Upper lobe of right lung (tissue), 1 donor: ENCODE data around the gene ZNF354C. TPM values are rescaled to one million over a fixed set of nuclear protein-coding genes. Genes with fewer than 3 reads are reported as not detected.
"Not testable (repeated sequence)": the region's sequence is repeated elsewhere in the genome, so short reads cannot be mapped to it uniquely, and the experiment has no call there.

Experiments used
- ATAC-seq: fragments of 200-7000 bp; cut with Tn5 transposase; one replicate; pipeline ENCODE4 v1.9.1; 2020; ENCODE audit warnings: mild to moderate bottlenecking, moderate library complexity
- DNase-seq: peaks from one replicate; pipeline ENCODE4 v3.0.0-alpha.2; 2020
- H3K27ac ChIP-seq: fragments of 200-600 bp; one replicate; pipeline ENCODE4 v1.8.0; 2022
- H3K27me3 ChIP-seq: fragments of 200-600 bp; one replicate; pipeline ENCODE4 v1.8.0; 2022; ENCODE audit warnings: mild to moderate bottlenecking
- H3K36me3 ChIP-seq: fragments of 200-600 bp; one replicate; pipeline ENCODE4 v1.8.0; 2022
- H3K4me1 ChIP-seq: fragments of 200-600 bp; one replicate; pipeline ENCODE4 v1.8.0; 2022
- H3K4me3 ChIP-seq: fragments of 200-600 bp; one replicate; pipeline ENCODE4 v1.8.0; 2022; ENCODE audit warnings: mild to moderate bottlenecking
- H3K9me3 ChIP-seq: fragments of 200-600 bp; one replicate; pipeline ENCODE4 v1.8.0; 2022
- intact Hi-C: fragments of 100-400 bp; cut with DNase I; formaldehyde crosslinking; loops from one replicate; pipeline ENCODE4 v1.11.0; 2022
- total RNA-seq: library from RNA; stranded (reverse); fragmentation: NEBNext Ultra II Directional; extraction: Animal tissue kit (Norgen Biotek cat#: 25700); gene quantifications from one replicate; pipeline ENCODE4 v1.2.1, GENCODE V29; 2021
- TF ChIP-seq, protein P1 (sequence below): fragments of 200-600 bp; IDR thresholded peaks from one replicate; pipeline ENCODE4 v1.8.0; 2022; ENCODE audit warnings: antibody characterized with exemption
- donor health status: DM: no; HTN: yes; CAD: no; lungs with severe emphysema.

The ZNF354C gene
- total RNA-seq, 1 donor from 2014 or later = 6.7 TPM

DNA sequence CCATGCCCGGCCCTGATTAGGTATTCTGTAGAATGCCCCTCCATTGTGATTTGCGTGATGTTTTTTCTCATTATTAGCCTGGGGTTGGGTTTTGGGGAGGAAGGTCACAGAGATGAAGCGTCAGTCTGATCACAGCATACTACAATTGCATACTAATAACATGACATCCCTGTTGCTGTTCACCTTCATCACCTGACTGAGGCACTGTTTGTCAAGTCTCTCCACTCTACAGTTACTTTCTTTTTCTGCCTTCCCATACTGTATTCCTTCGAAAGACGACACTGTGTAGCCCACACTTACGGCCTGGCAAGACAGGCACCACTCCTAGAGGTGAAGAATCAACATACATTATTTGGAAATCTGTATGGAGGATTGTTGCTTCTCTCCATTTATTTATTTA, 5.5 kb downstream of the ZNF354C start:
- Histone ChIP-seq H3K9me3 (peaks cover 35% of the 10 kb centered on the region), H3K4me3 (no peak overlapping the region), H3K4me1 (peaks cover 8% of the 10 kb centered on the region), H3K36me3 (no peaks in the 10 kb centered on the region), H3K27me3 (no peaks in the 10 kb centered on the region), H3K27ac (no peak overlapping the region)
- intact Hi-C loops = no loop called here
- no peak for DNase-seq
- TF ChIP-seq, protein P1, sequence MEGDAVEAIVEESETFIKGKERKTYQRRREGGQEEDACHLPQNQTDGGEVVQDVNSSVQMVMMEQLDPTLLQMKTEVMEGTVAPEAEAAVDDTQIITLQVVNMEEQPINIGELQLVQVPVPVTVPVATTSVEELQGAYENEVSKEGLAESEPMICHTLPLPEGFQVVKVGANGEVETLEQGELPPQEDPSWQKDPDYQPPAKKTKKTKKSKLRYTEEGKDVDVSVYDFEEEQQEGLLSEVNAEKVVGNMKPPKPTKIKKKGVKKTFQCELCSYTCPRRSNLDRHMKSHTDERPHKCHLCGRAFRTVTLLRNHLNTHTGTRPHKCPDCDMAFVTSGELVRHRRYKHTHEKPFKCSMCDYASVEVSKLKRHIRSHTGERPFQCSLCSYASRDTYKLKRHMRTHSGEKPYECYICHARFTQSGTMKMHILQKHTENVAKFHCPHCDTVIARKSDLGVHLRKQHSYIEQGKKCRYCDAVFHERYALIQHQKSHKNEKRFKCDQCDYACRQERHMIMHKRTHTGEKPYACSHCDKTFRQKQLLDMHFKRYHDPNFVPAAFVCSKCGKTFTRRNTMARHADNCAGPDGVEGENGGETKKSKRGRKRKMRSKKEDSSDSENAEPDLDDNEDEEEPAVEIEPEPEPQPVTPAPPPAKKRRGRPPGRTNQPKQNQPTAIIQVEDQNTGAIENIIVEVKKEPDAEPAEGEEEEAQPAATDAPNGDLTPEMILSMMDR = no peak
- ATAC-seq = no peak

DNA sequence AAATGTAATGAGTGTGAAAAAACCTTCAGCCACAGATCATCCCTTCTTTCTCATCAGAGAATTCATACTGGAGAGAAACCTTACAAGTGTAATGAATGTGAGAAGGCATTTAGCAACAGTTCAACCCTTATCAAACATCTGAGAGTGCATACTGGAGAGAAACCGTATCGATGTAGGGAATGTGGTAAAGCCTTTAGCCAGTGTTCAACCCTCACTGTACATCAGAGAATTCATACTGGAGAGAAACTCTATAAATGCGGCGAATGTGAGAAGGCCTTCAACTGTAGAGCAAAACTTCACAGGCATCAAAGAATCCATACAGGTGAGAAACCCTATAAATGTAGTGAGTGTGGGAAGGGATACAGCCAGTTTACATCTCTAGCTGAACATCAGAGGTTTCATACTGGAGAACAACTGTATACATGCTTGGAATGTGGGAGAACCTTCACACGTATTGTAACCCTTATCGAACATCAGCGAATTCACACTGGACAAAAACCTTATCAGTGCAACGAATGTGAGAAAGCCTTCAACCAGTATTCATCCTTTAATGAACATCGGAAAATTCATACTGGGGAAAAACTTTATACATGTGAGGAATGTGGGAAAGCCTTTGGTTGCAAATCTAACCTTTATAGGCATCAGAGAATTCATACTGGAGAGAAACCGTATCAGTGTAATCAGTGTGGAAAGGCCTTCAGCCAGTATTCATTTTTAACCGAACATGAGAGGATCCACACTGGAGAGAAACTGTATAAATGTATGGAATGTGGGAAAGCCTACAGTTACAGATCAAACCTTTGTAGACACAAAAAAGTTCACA, 19.2 kb downstream of the ZNF354C start:
- ATAC-seq (no peak), DNase-seq (no peak)
- peaks cover 93% of the 10 kb centered on the region for H3K9me3 ChIP-seq
- H3K4me3 ChIP-seq = no peak overlapping the region
- H3K27me3 ChIP-seq = no peaks in the 10 kb centered on the region
- H3K36me3 ChIP-seq = peaks cover 29% of the 10 kb centered on the region
- TF ChIP-seq, protein P1 = no peak
- H3K4me1 ChIP-seq = no peaks in the 10 kb centered on the region
- intact Hi-C loops = no loop called here
- no peak overlapping the region for H3K27ac ChIP-seq

- no peak overlapping the region for H3K4me3 ChIP-seq
- H3K4me1 ChIP-seq = no peaks in the 10 kb centered on the region
- intact Hi-C loops = no loop called here
- TF ChIP-seq, protein P1 = no peak
- DNase-seq (no peak), ATAC-seq (no peak)
- H3K27me3 ChIP-seq = no peaks in the 10 kb centered on the region
- peaks cover 93% of the 10 kb centered on the region for H3K9me3 ChIP-seq
- peaks cover 29% of the 10 kb centered on the region for H3K36me3 ChIP-seq
- H3K27ac ChIP-seq = no peak overlapping the region
Observed at GRCh38 chr5:179080724-179081123, 20.6 kb downstream of the ZNF354C start.

- DNase-seq (no peak), ATAC-seq (no peak)
- H3K27ac ChIP-seq = no peak overlapping the region
- H3K27me3 ChIP-seq = no peaks in the 10 kb centered on the region
- no peak overlapping the region for H3K4me3 ChIP-seq
- no peaks in the 10 kb centered on the region for H3K4me1 ChIP-seq
- TF ChIP-seq, protein P1 = no peak
- no peaks in the 10 kb centered on the region for H3K36me3 ChIP-seq
- intact Hi-C loops = no loop called here
- peaks cover 83% of the 10 kb centered on the region for H3K9me3 ChIP-seq
Observed at GRCh38 chr5:179089502-179089901, 29.3 kb downstream of the ZNF354C start.

DNA sequence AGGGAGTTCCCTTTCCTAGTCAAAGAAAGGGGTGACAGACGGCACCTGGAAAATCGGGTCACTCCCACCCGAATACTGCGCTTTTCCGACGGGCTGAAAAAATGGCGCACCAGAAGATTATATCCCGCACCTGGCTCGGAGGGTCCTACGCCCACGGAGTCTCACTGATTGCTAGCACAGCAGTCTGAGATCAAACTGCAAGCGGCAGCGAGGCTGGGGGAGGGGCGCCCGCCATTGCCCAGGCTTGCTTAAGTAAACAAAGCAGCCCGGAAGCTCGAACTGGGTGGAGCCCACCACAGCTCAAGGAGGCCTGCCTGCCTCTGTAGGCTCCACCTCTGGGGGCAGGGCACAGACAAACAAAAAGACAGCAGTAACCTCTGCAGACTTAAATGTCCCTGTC, 41.1 kb downstream of the ZNF354C start:
- H3K4me1 ChIP-seq, H3K27ac ChIP-seq, H3K4me3 ChIP-seq, DNase-seq, H3K36me3 ChIP-seq, ATAC-seq, H3K27me3 ChIP-seq, intact Hi-C loops: not testable (repeated sequence)
- H3K9me3 ChIP-seq = peaks cover 31% of the 10 kb centered on the region

DNA sequence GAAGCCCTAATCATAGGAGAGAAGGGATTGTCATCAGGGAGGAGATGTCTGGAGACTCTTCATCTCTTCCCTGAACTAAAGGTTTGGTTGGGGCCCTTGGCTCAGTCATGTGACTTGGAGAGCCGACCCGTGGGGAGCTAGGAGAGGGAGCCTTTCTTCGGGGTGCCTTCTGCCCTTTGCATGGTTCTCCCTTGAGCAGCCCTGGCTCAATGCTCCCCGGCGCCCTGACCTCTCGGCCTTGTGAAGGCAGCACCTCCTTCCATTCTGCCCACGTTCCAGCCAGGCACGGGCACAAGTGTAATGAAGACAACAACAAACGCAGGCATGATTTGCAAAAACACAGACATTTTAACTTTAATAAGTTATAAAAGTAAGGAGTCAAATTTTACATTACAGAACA, 50.4 kb downstream of the ZNF354C start:
- H3K27me3 ChIP-seq = no peaks in the 10 kb centered on the region
- no peaks in the 10 kb centered on the region for H3K36me3 ChIP-seq
- intact Hi-C loops = no loop called here
- ATAC-seq (no peak), DNase-seq (no peak)
- H3K4me1 ChIP-seq = no peaks in the 10 kb centered on the region
- no peak overlapping the region for H3K27ac ChIP-seq
- no peak overlapping the region for H3K4me3 ChIP-seq
- H3K9me3 ChIP-seq = peaks cover 27% of the 10 kb centered on the region
- TF ChIP-seq, protein P1 = no peak
